ENCODE data around the gene DTWD2. TPM values are rescaled to one million over a fixed set of nuclear protein-coding genes. Genes with fewer than 3 reads are reported as not detected.
"Not testable (repeated sequence)": the region's sequence is repeated elsewhere in the genome, so short reads cannot be mapped to it uniquely, and the experiment has no call there.

DTWD2 gene
- total RNA-seq, 8 experiments from 2014 or later = 2.7 to 10.5 (median 4.1) TPM

DNA sequence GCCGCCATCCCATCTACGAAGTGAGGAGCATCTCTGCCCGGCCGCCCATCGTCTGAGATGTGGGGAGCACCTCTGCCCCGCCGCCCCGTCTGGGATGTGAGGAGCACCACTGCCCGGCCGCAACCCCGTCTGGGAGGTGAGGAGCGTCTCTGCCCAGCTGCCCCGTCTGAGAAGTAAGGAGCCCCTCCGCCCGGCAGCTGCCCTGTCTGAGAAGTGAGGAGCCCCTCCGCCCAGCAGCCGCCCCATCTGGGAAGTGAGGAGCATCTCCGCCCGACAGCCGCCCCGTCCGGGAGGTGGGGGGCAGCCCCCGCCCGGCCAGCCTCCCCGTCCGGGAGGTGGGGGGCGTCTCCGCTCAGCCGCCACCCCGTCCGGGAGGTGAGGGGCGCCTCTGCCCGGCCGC lies 23.4 kb downstream of the DTWD2 start:
- H3K4me1 ChIP-seq (replicated peaks in 1 of 2); H3K4me3 ChIP-seq; H3K27ac ChIP-seq; ATAC-seq (replicated peaks in 6 of 8): not testable (repeated sequence)
- no CpG with 5 or more reads among the region's 34 CpGs for WGBS, 10 experiments
- in situ Hi-C loops (cut with MboI; ENCODE audit: low pct_unique_long_range_greater_than_20kb in 2 of 9, low sequenced_read_pairs in 9 of 9, unreplicated experiment in 9 of 9) = loop anchor here in 1 of 9 experiments (25.0 kb wide), 1 partner anchor 178 kb away; no protein-coding TSS in a partner anchor

DNA sequence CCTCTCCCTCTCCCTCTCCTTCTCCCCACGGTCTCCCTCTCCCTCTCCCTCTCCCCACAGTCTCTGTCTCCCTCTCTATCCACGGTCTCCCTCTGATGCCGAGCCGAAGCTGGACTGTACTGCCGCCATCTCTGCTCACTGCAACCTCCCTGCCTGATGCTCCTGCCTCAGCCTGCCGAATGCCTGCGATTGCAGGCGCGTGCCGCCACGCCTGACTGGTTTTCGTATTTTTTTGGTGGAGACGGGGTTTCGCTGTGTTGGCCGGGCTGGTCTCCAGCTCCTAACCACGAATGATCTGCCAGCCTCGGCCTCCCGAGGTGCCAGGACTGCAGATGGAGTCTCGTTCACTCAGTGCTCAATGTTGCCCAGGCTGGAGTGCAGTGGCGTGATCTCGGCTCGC lies 24.0 kb downstream of the DTWD2 start:
- in situ Hi-C loops (cut with MboI; ENCODE audit: low pct_unique_long_range_greater_than_20kb in 2 of 9, low sequenced_read_pairs in 9 of 9, unreplicated experiment in 9 of 9) = loop anchor here in 1 of 9 experiments (25.0 kb wide), 1 partner anchor 177 kb away; no protein-coding TSS in a partner anchor
- WGBS, 10 experiments = no CpG with 5 or more reads among the region's 22 CpGs

DNA sequence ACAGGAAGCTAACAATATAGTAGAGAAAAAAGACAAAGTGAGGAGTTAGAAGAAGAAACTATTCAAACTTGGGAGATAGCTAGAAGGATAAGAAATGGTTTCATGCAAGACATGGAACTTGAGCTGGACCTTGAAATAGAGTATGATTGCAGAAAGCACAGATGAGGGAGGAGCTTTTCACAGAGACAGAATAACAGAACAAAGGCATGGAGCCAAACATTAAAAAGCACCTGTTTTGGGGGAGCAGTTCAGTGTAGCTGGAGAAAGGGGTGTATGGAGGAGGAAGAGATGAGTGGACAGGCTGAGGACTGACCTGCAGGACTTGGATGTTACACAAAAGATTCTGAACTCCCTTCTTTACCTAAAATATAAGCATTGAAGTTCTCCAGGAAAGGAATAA lies 25.2 kb downstream of the DTWD2 start:
- in situ Hi-C loops (cut with MboI; ENCODE audit: low pct_unique_long_range_greater_than_20kb in 2 of 9, low sequenced_read_pairs in 9 of 9, unreplicated experiment in 9 of 9) = loop anchor here in 1 of 9 experiments (25.0 kb wide), 1 partner anchor 176 kb away; no protein-coding TSS in a partner anchor
- H3K4me1 ChIP-seq (replicated peaks in 1 of 2) = no peaks in the 10 kb centered on the region
- H3K27ac ChIP-seq = no peak overlapping the region
- peak in 1 of 8 experiments; percentile 14 for ATAC-seq (replicated peaks in 6 of 8)
- H3K4me3 ChIP-seq = no peak overlapping the region

More for the DNA sequence above, 24.0 kb downstream of the DTWD2 start:
- not testable (repeated sequence) for H3K27ac ChIP-seq; H3K4me3 ChIP-seq; ATAC-seq (replicated peaks in 6 of 8); H3K4me1 ChIP-seq (replicated peaks in 1 of 2)

DNA sequence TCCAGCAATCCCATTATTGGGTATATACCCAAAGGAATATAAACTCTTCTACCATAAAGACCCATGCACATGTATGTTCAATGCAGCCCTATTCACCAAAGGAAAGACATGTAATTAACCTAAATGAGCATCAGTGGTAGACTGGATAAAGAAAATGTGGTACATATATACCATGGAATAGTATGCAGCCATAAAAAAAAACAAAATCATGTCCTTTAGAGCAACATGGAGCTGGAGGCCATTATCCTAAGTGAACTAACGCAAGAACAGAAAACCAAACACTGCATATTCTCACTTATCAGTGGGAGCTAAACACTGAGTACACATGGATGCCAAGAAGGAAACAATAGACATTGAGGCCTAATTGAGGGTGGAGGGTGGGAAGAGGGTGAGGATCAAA lies 27.8 kb downstream of the DTWD2 start:
- 82 to 100% (median 100%) methylated on average over 1 of the region's 1 CpG; no CpG with 5 or more reads in 4 of the 10 experiments for WGBS, 10 experiments
- in situ Hi-C loops (cut with MboI; ENCODE audit: low pct_unique_long_range_greater_than_20kb in 2 of 9, low sequenced_read_pairs in 9 of 9, unreplicated experiment in 9 of 9) = loop anchor here in 1 of 9 experiments (25.0 kb wide), 1 partner anchor 173 kb away; no protein-coding TSS in a partner anchor

DNA sequence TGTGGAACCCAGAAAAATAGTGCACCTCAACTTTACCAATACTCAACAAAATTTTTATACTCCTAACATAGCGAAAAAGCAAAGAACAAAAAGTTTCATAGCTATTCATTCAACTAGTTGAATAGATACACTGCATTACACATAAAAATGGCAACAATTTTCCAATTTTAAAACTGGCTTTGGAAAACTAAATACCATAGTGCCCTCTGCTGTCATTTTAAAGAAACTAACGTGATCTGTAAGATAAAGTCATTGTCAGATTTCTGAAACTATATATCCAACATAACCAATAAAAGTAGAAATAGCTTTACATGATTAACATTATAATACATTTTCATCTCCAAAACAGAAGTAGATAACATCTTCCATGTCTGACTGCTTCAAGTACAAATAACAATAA lies 31.6 kb downstream of the DTWD2 start:
- in situ Hi-C loops (cut with MboI; ENCODE audit: low pct_unique_long_range_greater_than_20kb in 2 of 9, low sequenced_read_pairs in 9 of 9, unreplicated experiment in 9 of 9) = loop anchor here in 1 of 9 experiments (25.0 kb wide), 1 partner anchor 169 kb away; no protein-coding TSS in a partner anchor
- no peak for ATAC-seq (replicated peaks in 6 of 8)
- H3K4me3 ChIP-seq = no peak overlapping the region
- H3K27ac ChIP-seq = no peak overlapping the region
- H3K4me1 ChIP-seq (replicated peaks in 1 of 2) = no peaks in the 10 kb centered on the region
- 5 to 75% (median 36%) methylated on average over 2 of the region's 2 CpGs; no CpG with 5 or more reads in 1 of the 10 experiments for WGBS, 10 experiments

More for the DNA sequence above, 27.8 kb downstream of the DTWD2 start:
- H3K4me1 ChIP-seq (replicated peaks in 1 of 2) = no peaks in the 10 kb centered on the region
- H3K27ac ChIP-seq = no peak overlapping the region
- no peak overlapping the region for H3K4me3 ChIP-seq
- ATAC-seq (replicated peaks in 6 of 8) = no peak

DNA sequence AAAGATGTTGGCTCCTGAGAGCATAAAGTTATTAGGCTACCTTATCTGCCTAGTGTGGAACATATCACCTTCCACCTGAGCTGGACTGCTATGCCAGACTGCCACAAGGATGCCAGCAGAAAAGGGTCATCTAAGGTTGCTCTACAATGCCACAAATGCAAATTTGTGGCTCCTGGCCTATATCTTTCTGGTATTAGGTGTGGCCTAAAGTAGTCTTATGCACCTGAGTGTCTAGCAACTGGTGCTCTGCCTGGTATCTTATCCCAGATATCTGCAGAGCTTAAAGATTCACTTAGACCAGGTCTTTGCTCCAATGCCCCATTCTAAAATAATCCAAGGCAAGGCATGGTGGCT lies 34.7 kb downstream of the DTWD2 start:
- ATAC-seq (replicated peaks in 6 of 8) = no peak
- Histone ChIP-seq H3K4me1 (replicated peaks in 1 of 2) (no peaks in the 10 kb centered on the region), H3K4me3 (no peak overlapping the region), H3K27ac (no peak overlapping the region)
- in situ Hi-C loops (cut with MboI; ENCODE audit: low pct_unique_long_range_greater_than_20kb in 2 of 9, low sequenced_read_pairs in 9 of 9, unreplicated experiment in 9 of 9) = loop anchor here in 1 of 9 experiments (25.0 kb wide), 1 partner anchor 166 kb away; no protein-coding TSS in a partner anchor

DNA sequence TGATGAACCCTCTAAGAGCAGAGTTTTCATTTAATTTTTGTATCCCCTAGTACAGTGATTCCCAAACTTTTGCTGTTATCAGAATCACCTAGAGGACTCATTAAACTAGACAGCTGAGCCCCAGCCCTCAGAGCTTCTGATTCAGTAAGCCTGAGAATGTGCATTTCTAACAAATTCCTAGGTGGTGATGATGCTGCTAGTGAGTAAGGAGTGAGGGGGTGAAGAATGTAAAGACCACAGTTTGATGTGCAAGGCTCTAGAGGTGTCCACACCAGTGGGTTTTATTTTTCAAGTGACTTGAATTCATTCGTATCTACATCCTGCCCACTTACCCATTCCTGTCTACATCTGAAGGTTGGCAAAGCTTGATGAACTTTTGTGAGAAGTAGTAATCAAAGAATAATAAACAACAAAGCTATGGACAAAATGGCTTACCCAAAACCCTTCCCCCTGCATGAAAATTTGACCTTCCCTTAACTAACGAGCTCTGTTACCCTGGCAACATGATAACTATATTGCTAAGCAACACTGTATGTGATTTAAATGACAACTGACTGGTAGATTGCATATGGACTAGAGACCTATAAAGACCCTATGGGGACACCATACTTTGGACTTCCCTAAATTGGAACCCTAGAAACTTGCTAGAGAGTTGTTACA lies 35.2 kb downstream of the DTWD2 start:
- Histone ChIP-seq H3K4me3 (no peak overlapping the region), H3K27ac (no peak overlapping the region)
- ATAC-seq (replicated peaks in 6 of 8) = peak in 1 of 8 experiments; percentile 41

DNA sequence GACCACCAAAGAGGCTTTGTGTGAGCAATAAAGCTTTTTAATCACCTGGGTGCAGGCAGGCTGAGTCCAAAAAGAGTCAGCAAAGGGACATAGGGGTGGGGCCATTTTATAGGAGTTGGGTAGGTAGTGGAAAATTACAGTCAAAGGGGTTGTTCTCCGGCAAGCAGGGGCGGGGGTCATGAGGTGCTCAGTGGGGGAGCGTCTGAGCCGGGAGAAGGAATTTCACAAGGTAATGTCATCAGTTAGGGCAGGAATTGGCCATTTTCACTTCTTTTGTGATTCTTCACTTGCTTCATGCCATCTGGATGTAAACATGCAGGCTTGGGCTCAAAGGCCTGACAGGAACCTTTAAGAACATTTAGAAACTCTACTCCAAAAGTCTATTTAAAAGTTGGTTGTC lies 36.0 kb downstream of the DTWD2 start:
- in situ Hi-C loops (cut with MboI; ENCODE audit: low pct_unique_long_range_greater_than_20kb in 2 of 9, low sequenced_read_pairs in 9 of 9, unreplicated experiment in 9 of 9) = loop anchor here in 1 of 9 experiments (25.0 kb wide), 1 partner anchor 165 kb away; no protein-coding TSS in a partner anchor
- ATAC-seq (replicated peaks in 6 of 8); H3K4me3 ChIP-seq; H3K4me1 ChIP-seq (replicated peaks in 1 of 2); H3K27ac ChIP-seq: not testable (repeated sequence)
- WGBS, 10 experiments = 100% methylated on average over 2 of the region's 4 CpGs; no CpG with 5 or more reads in 8 of the 10 experiments

More for the DNA sequence above, 35.2 kb downstream of the DTWD2 start:
- no peaks in the 10 kb centered on the region for H3K4me1 ChIP-seq (replicated peaks in 1 of 2)
- in situ Hi-C loops (cut with MboI; ENCODE audit: low pct_unique_long_range_greater_than_20kb in 2 of 9, low sequenced_read_pairs in 9 of 9, unreplicated experiment in 9 of 9) = loop anchor here in 1 of 9 experiments (25.0 kb wide), 1 partner anchor 166 kb away; no protein-coding TSS in a partner anchor
- 57 to 86% (median 61%) methylated on average over 1 to 2 of the region's 2 CpGs; no CpG with 5 or more reads in 6 of the 10 experiments for WGBS, 10 experiments

DNA sequence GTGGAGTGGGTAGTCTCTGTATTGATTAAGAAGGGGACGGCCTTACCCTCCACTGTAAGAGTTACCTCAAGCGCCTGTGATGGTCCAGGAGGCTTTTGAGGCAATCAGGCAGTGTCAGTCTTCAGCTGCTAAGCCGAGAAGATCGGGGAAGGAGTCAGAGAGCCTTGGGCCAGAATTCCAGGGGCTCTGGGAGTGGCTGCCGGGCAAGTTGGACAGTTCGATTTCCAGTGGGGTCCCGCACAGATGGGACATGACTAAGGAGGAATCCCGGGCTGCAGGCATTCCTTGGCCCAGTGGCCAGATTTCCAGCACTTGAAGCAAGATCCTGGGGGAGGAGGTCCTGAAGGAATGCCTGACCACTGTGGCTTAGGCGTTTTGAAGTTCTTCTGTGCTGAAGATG lies 38.0 kb downstream of the DTWD2 start:
- H3K27ac ChIP-seq; ATAC-seq (replicated peaks in 6 of 8); H3K4me1 ChIP-seq (replicated peaks in 1 of 2); H3K4me3 ChIP-seq: not testable (repeated sequence)
- in situ Hi-C loops (cut with MboI; ENCODE audit: low pct_unique_long_range_greater_than_20kb in 2 of 9, low sequenced_read_pairs in 9 of 9, unreplicated experiment in 9 of 9) = loop anchor here in 1 of 9 experiments (25.0 kb wide), 1 partner anchor 163 kb away; no protein-coding TSS in a partner anchor
- 75 to 100% (median 83%) methylated on average over 1 to 7 of the region's 9 CpGs; no CpG with 5 or more reads in 1 of the 10 experiments for WGBS, 10 experiments

DNA sequence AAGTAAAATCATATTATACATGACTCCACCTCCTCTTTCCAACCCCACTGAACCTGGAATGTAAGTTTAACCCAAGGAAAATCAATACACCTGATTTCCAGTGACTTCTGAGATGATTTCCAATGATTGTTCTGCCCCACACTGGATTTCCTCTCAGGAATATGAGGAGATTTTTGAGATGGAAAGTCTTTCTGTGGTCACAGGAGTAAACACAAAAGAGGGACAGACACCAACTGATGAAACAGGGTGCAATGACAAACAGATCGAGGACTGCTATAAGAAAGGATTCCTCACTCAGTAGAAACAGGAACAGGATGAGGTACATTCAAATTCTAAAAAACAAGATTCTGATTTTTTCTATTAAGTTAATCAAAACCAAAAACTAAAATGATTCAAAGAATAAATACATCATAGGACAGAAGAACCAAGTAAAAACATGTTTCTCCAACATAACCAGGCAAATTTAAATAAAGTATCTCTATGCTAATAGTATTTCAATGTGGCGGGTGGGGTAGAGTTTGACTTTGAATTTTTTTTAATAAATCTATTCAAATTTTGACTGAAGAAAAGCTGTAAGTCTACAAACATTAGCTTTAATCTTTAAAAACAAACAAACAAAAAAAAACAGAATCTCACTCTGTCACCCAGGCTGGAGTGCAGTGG lies 42.1 kb downstream of the DTWD2 start:
- H3K4me1 ChIP-seq (replicated peaks in 1 of 2) = peaks cover 4 to 9% of the 10 kb centered on the region in 2 donors
- 0 to 100% (median 61%) methylated on average over 1 to 2 of the region's 2 CpGs; no CpG with 5 or more reads in 2 of the 10 experiments for WGBS, 10 experiments
- peak overlapping the region in 3 of 5 donors; percentile 7 to 19 (median 13) for H3K4me3 ChIP-seq
- peak in 3 of 8 experiments; percentile 42 to 65 (median 56) for ATAC-seq (replicated peaks in 6 of 8)
- H3K27ac ChIP-seq = peak overlapping the region in 1 of 2 donors; percentile 76
- in situ Hi-C loops (cut with MboI; ENCODE audit: low pct_unique_long_range_greater_than_20kb in 2 of 9, low sequenced_read_pairs in 9 of 9, unreplicated experiment in 9 of 9) = no loop called here

DNA sequence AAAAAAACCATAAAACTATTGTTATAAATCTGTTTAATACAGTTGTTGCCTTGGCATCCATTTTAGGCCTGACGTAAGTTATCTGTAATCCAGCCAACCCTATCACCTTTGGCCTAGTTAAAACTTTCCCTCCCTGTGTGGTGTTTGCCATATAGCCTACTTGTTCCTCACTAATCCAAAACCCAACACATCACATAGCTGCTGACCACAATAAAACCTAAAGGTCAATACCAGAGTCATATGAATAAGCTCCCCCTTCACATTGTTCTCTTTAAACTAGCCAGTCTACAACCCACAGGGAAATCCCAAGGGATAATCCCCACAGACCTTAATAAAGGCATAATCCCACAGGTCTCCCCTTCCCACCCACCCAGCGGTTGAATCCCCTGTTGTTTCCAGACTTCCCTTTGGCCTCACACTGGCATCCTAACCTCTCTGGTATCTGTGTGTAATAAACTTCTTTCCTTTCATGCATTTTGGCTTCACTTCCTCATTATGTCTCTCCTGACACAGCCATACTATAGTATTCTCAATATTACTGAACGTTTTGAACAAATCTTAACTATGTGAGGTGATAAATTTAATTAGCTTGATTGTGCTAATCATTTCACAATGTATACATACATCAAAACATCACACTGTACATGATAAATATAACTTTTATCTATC lies 50.8 kb downstream of the DTWD2 start:
- in situ Hi-C loops (cut with MboI; ENCODE audit: low pct_unique_long_range_greater_than_20kb in 2 of 9, low sequenced_read_pairs in 9 of 9, unreplicated experiment in 9 of 9) = no loop called here
- no peak overlapping the region for H3K4me3 ChIP-seq
- peaks cover 0 to 3% of the 10 kb centered on the region in 2 donors for H3K4me1 ChIP-seq (replicated peaks in 1 of 2)
- no peak for ATAC-seq (replicated peaks in 6 of 8)
- H3K27ac ChIP-seq = no peak overlapping the region
- 50 to 100% (median 80%) methylated on average over 1 to 3 of the region's 3 CpGs; no CpG with 5 or more reads in 5 of the 10 experiments for WGBS, 10 experiments

DNA sequence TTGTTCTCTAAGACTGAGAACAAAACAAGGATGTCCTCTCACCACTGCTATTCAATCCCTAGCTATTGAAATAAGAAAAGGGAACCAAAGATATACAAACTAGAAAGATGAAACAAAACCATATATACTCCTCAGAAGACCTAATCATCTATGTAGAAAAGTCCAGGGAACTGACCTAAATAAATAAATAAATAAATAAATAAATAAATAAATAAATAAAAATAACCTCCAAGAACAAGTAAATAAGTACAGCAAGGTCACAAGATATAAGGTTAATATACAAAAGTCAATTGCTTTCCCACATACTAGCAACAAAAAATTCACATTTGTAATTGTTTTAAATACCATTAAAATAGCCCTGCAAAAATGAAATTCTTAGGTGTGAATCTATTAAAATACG lies 54.6 kb downstream of the DTWD2 start:
- in situ Hi-C loops (cut with MboI; ENCODE audit: low pct_unique_long_range_greater_than_20kb in 2 of 9, low sequenced_read_pairs in 9 of 9, unreplicated experiment in 9 of 9) = no loop called here
- no peak overlapping the region for H3K27ac ChIP-seq
- no peak for ATAC-seq (replicated peaks in 6 of 8)
- WGBS, 10 experiments = 80 to 100% (median 100%) methylated on average over 1 of the region's 1 CpG
- no peak overlapping the region for H3K4me3 ChIP-seq
- peaks cover 0 to 3% of the 10 kb centered on the region in 2 donors for H3K4me1 ChIP-seq (replicated peaks in 1 of 2)

DNA sequence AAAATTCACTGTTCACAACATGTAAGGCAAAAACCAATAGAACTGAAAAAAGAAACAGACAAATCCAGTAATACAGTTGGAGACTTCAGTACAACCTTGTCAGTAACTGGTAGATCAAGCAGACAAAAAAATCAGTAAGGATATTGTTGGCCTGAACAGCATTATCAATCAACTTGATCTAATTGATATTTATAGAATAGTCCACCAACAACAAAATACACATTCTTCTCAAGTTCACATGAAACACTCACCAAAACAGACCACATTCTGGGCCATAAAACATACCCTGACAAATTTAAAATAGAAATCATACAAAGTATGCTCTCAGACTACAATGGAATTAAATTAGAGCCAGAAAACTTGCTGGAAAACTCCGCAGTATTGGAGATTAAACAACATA lies 56.8 kb downstream of the DTWD2 start:
- Histone ChIP-seq H3K27ac (no peak overlapping the region), H3K4me3 (no peak overlapping the region), H3K4me1 (replicated peaks in 1 of 2) (peaks cover 0 to 3% of the 10 kb centered on the region in 2 donors)
- ATAC-seq (replicated peaks in 6 of 8) = no peak
- 80 to 100% (median 100%) methylated on average over 1 of the region's 1 CpG; no CpG with 5 or more reads in 2 of the 10 experiments for WGBS, 10 experiments
- in situ Hi-C loops (cut with MboI; ENCODE audit: low pct_unique_long_range_greater_than_20kb in 2 of 9, low sequenced_read_pairs in 9 of 9, unreplicated experiment in 9 of 9) = no loop called here

Data from motor neuron (in vitro differentiated cells).